Cardiac muscle cell (in vitro differentiated cells and primary cell): ENCODE data around the gene FSIP1. TPM values are rescaled to one million over a fixed set of nuclear protein-coding genes. Genes with fewer than 3 reads are reported as not detected.

ENCODE experiments used
- DNase-seq, 2 donors: peaks; one replicate each; pipeline versions ENCODE4 v3.0.0 to v3.0.0-alpha.2; 2010 to 2017; ENCODE audit warnings: low read depth in 1 of 2, low spot score in 1 of 2
- H3K27ac ChIP-seq: fragments of 200-600 bp; sonication (generic); 2 replicates; pipeline ENCODE4 v1.5.1; 2016
- H3K27me3 ChIP-seq: fragments of 200-600 bp; sonication (generic); 2 replicates; pipeline ENCODE4 v1.6.0; 2016; ENCODE audit warnings: control low read depth
- H3K36me3 ChIP-seq: fragments of 200-600 bp; sonication (generic); 2 replicates; pipeline ENCODE4 v1.5.1; 2016; ENCODE audit warnings: control low read depth
- H3K4me1 ChIP-seq: fragments of 200-600 bp; sonication (generic); 2 replicates; pipeline ENCODE4 v1.8.1; 2017; ENCODE audit warnings: low read depth, mild to moderate bottlenecking, mixed run types
- H3K4me3 ChIP-seq: fragments of 200-600 bp; sonication (generic); 2 replicates; pipeline ENCODE4 v1.5.1; 2016; ENCODE audit warnings: mild to moderate bottlenecking
- H3K9me3 ChIP-seq: fragments of 200-600 bp; sonication (generic); 2 replicates; pipeline ENCODE4 v1.5.1; 2017; ENCODE audit warnings: low read depth, mild to moderate bottlenecking, control low read depth
- polyA plus RNA-seq: library from polyadenylated mRNA; unstranded; fragments of >200 nt; fragmentation: Nextera tagmentation; extraction: Ambion mirVana; gene quantifications from 2 replicates; pipeline ENCODE4 v1.2.1, GENCODE V29; 2016
- total RNA-seq: library from RNA; depleted of rRNA; stranded (reverse); fragments of >200 nt; gene quantifications from 2 replicates; pipeline ENCODE4 v1.2.3, GENCODE V29; 2016
- TF ChIP-seq, protein P1 (sequence below): IDR thresholded peaks from 2 replicates; pipeline ENCODE4 v1.5.1; 2012; ENCODE audit warnings: low read depth, mild to moderate bottlenecking, low read length

FSIP1 gene
- total and polyA plus RNA-seq, 2 experiments from 2014 or later, result 0.15 to 0.33 TPM

- Histone ChIP-seq H3K27me3 (no peaks in the 10 kb centered on the region), H3K27ac (no peak overlapping the region), H3K36me3 (no peaks in the 10 kb centered on the region), H3K4me1 (no peaks in the 10 kb centered on the region), H3K9me3 (no peaks in the 10 kb centered on the region), H3K4me3 (no peak overlapping the region)
- TF ChIP-seq, protein P1, sequence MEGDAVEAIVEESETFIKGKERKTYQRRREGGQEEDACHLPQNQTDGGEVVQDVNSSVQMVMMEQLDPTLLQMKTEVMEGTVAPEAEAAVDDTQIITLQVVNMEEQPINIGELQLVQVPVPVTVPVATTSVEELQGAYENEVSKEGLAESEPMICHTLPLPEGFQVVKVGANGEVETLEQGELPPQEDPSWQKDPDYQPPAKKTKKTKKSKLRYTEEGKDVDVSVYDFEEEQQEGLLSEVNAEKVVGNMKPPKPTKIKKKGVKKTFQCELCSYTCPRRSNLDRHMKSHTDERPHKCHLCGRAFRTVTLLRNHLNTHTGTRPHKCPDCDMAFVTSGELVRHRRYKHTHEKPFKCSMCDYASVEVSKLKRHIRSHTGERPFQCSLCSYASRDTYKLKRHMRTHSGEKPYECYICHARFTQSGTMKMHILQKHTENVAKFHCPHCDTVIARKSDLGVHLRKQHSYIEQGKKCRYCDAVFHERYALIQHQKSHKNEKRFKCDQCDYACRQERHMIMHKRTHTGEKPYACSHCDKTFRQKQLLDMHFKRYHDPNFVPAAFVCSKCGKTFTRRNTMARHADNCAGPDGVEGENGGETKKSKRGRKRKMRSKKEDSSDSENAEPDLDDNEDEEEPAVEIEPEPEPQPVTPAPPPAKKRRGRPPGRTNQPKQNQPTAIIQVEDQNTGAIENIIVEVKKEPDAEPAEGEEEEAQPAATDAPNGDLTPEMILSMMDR, result no peak
- no peak for DNase-seq
Measured at GRCh38 chr15:39564972-39565665, 217.5 kb downstream of the FSIP1 start.

GRCh38 chr15:39558421-39558820, 224.2 kb downstream of the FSIP1 start:
- Histone ChIP-seq H3K4me1 (no peaks in the 10 kb centered on the region), H3K27ac (no peak overlapping the region), H3K36me3 (no peaks in the 10 kb centered on the region), H3K4me3 (no peak overlapping the region), H3K9me3 (no peaks in the 10 kb centered on the region), H3K27me3 (no peaks in the 10 kb centered on the region)
- TF ChIP-seq, protein P1, result no peak
- no peak for DNase-seq

GRCh38 chr15:39556461-39556860, 226.2 kb downstream of the FSIP1 start:
- no peak for DNase-seq
- Histone ChIP-seq H3K36me3 (no peaks in the 10 kb centered on the region), H3K4me3 (no peak overlapping the region), H3K27me3 (no peaks in the 10 kb centered on the region), H3K4me1 (no peaks in the 10 kb centered on the region), H3K9me3 (no peaks in the 10 kb centered on the region), H3K27ac (no peak overlapping the region)
- TF ChIP-seq, protein P1, result no peak

GRCh38 chr15:39555885-39556284, 226.8 kb downstream of the FSIP1 start:
- no peaks in the 10 kb centered on the region for H3K9me3 ChIP-seq

GRCh38 chr15:39554746-39555387, 227.8 kb downstream of the FSIP1 start:
- TF ChIP-seq, protein P1, result no peak
- no peaks in the 10 kb centered on the region for H3K36me3 ChIP-seq
- no peaks in the 10 kb centered on the region for H3K27me3 ChIP-seq
- no peak for DNase-seq
- no peak overlapping the region for H3K4me3 ChIP-seq
- no peaks in the 10 kb centered on the region for H3K4me1 ChIP-seq
- no peaks in the 10 kb centered on the region for H3K9me3 ChIP-seq
- no peak overlapping the region for H3K27ac ChIP-seq

More at GRCh38 chr15:39555885-39556284, 226.8 kb downstream of the FSIP1 start:
- no peaks in the 10 kb centered on the region for H3K27me3 ChIP-seq
- peak in 1 of 2 donors; percentile 47 for DNase-seq
- no peaks in the 10 kb centered on the region for H3K36me3 ChIP-seq
- H3K4me3 ChIP-seq, result no peak overlapping the region
- no peak overlapping the region for H3K27ac ChIP-seq
- TF ChIP-seq, protein P1, result peak; percentile 15
- no peaks in the 10 kb centered on the region for H3K4me1 ChIP-seq
